Occipital lobe (tissue), 2 donors: ENCODE results near the gene RASSF4. TPM values are rescaled to one million over a fixed set of nuclear protein-coding genes. Genes with fewer than 3 reads are reported as not detected.

Source experiments
- DNase-seq: peaks from one replicate; lab custom pipeline; 2025; lab: John Stamatoyannopoulos, UW
- total RNA-seq: library from RNA; depleted of rRNA; stranded (reverse); fragments of >200 nt; gene quantifications from one replicate; pipeline ENCODE4 v1.2.3, GENCODE V29; 2014

Gene RASSF4
- total RNA-seq, 1 donor from 2014 or later: 7.2 TPM

- DNase-seq: no peak
These were observed 3.5 kb downstream of the RASSF4 start for GRCh38 chr10:44962870-44963738.

GRCh38 chr10:44963772-44964633, 4.4 kb downstream of the RASSF4 start:
- DNase-seq: peak; percentile 93

GRCh38 chr10:44965104-44965503, 5.5 kb downstream of the RASSF4 start:
- no peak for DNase-seq

- DNase-seq: no peak
These were observed 6.1 kb downstream of the RASSF4 start for GRCh38 chr10:44965651-44966097.

GRCh38 chr10:44966129-44966815, 6.7 kb downstream of the RASSF4 start:
- DNase-seq: no peak

- no peak for DNase-seq
These were observed 7.4 kb downstream of the RASSF4 start for GRCh38 chr10:44966816-44967509.

GRCh38 chr10:44967616-44968015, 8.0 kb downstream of the RASSF4 start:
- DNase-seq: no peak

GRCh38 chr10:44968091-44968490, 8.5 kb downstream of the RASSF4 start:
- DNase-seq: no peak

- DNase-seq: no peak
These were observed 9.1 kb downstream of the RASSF4 start for GRCh38 chr10:44968500-44969400.

GRCh38 chr10:44969854-44970253, 10.3 kb downstream of the RASSF4 start:
- DNase-seq: no peak

- DNase-seq: no peak
These were observed 11.3 kb downstream of the RASSF4 start for GRCh38 chr10:44970812-44971395.

- no peak for DNase-seq
These were observed 11.8 kb downstream of the RASSF4 start for GRCh38 chr10:44971434-44971833.

- no peak for DNase-seq
These were observed 12.5 kb downstream of the RASSF4 start for GRCh38 chr10:44971935-44972757.

GRCh38 chr10:44972874-44973306, 13.3 kb downstream of the RASSF4 start:
- DNase-seq: no peak

- no peak for DNase-seq
These were observed 13.9 kb downstream of the RASSF4 start for GRCh38 chr10:44973323-44974081.

- no peak for DNase-seq
These were observed 14.6 kb downstream of the RASSF4 start for GRCh38 chr10:44974082-44974627.

GRCh38 chr10:44974628-44975430, 15.2 kb downstream of the RASSF4 start:
- peak; percentile 45 for DNase-seq
